ENCODE measurements around the gene PCSK5.

- TF ChIP-seq GABPA (IDR thresholded peaks at IDR 0.05 in 1 of 2, conservative IDR thresholded peaks at IDR 0.05 in 1 of 2) (no peak), CTCF (IDR thresholded peaks at IDR 0.05; ENCODE audit: low read depth, low read length, missing input control) (no peak)
Observed at GRCh38 chr9:76198336-76198735, 307.9 kb downstream of the PCSK5 start.
